Epidermal melanocyte (primary cell): ENCODE results near the gene COX7A2.

Source experiments
- DNase-seq: peaks from one replicate; pipeline ENCODE4 v3.0.0; 2011; ENCODE audit warnings: low spot score; ENCODE audit not compliant: insufficient read length

Gene COX7A2

GRCh38 chr6:75268121-75268987 lies 24.8 kb upstream of the COX7A2 start:
- DNase-seq = no peak

GRCh38 chr6:75267461-75267860 lies 23.9 kb upstream of the COX7A2 start:
- DNase-seq = no peak

- DNase-seq = no peak
These were observed 23.2 kb upstream of the COX7A2 start for GRCh38 chr6:75266716-75267291.

- DNase-seq = no peak
These were observed 19.8 kb upstream of the COX7A2 start for GRCh38 chr6:75263401-75263750.

GRCh38 chr6:75262716-75263400 lies 19.3 kb upstream of the COX7A2 start:
- DNase-seq = no peak

- no peak for DNase-seq
These were observed 17.7 kb upstream of the COX7A2 start for GRCh38 chr6:75261299-75261698.

- no peak for DNase-seq
These were observed 13.9 kb upstream of the COX7A2 start for GRCh38 chr6:75257343-75258087.

GRCh38 chr6:75250552-75250951 lies 7.0 kb upstream of the COX7A2 start:
- no peak for DNase-seq

GRCh38 chr6:75249837-75250236 lies 6.2 kb upstream of the COX7A2 start:
- DNase-seq = no peak

GRCh38 chr6:75246386-75246785 lies 2.8 kb upstream of the COX7A2 start:
- DNase-seq = no peak

- DNase-seq = no peak
These were observed 523 bp upstream of the COX7A2 start for GRCh38 chr6:75244063-75244584.

GRCh38 chr6:75236630-75237029 lies 7.0 kb downstream of the COX7A2 start:
- DNase-seq = no peak

GRCh38 chr6:75235271-75235670 lies 8.3 kb downstream of the COX7A2 start:
- no peak for DNase-seq

- no peak for DNase-seq
These were observed 9.3 kb downstream of the COX7A2 start for GRCh38 chr6:75234126-75234865.

- DNase-seq = no peak
These were observed 10.4 kb downstream of the COX7A2 start for GRCh38 chr6:75233092-75233615.

GRCh38 chr6:75230484-75231325 lies 12.9 kb downstream of the COX7A2 start:
- DNase-seq = no peak

- no peak for DNase-seq
These were observed 19.2 kb downstream of the COX7A2 start for GRCh38 chr6:75224303-75224926.

GRCh38 chr6:75223428-75223827 lies 20.2 kb downstream of the COX7A2 start:
- no peak for DNase-seq

- DNase-seq = no peak
These were observed 21.3 kb downstream of the COX7A2 start for GRCh38 chr6:75222261-75222660.
